Hematopoietic multipotent progenitor cell (in vitro differentiated cells): ENCODE data around the gene CCDC12. TPM values are rescaled to one million over a fixed set of nuclear protein-coding genes. Genes with fewer than 3 reads are reported as not detected.
A peak's percentile ranks its signal among the peaks of the same experiment; 100 is the strongest.

ENCODE experiments used
- DNase-seq, 3 donors: peaks; one replicate each; pipeline ENCODE4 v3.0.0-alpha.2; 2011 to 2015; ENCODE audit warnings: low read depth in 2 of 3, low spot score in 2 of 3
- total RNA-seq: library from RNA; depleted of rRNA; stranded (reverse); fragments of >200 nt; gene quantifications from one replicate; pipeline ENCODE4 v1.2.3, GENCODE V29; 2012

CCDC12 gene
- total RNA-seq, 1 donor, result 41.7 TPM

DNA sequence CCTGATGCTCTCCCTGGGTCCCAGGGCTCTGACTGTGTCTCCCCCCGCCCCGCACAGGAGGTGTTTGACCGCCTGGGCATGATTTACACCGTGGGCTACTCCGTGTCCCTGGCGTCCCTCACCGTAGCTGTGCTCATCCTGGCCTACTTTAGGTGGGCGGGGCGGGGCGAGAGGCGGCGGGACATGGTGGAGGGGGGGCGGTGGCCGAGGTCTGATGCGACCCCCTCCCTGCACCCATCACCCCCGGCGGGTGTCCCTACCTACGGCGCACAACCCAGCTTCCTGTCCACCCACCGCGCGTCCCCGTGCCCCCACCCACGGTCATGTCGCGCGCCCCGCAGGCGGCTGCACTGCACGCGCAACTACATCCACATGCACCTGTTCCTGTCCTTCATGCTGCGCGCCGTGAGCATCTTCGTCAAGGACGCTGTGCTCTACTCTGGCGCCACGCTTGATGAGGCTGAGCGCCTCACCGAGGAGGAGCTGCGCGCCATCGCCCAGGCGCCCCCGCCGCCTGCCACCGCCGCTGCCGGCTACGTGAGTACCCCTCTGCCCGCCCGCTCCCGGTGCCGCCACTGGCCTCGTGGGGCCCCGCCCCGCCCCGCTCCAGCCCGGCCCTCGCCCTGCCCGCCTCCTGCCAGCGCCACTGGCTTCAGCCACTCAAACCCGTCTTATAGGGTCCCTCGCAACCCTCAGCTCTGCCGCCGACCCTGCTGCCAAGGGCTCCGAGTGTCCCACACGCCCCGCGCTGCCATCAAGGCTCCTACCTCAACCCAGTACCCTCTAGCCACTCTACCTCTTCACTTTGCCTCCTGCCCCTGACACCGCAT is 78.0 kb downstream of the CCDC12 start:
- DNase-seq, result peak in 2 of 3 donors; percentile 22 to 29

DNA sequence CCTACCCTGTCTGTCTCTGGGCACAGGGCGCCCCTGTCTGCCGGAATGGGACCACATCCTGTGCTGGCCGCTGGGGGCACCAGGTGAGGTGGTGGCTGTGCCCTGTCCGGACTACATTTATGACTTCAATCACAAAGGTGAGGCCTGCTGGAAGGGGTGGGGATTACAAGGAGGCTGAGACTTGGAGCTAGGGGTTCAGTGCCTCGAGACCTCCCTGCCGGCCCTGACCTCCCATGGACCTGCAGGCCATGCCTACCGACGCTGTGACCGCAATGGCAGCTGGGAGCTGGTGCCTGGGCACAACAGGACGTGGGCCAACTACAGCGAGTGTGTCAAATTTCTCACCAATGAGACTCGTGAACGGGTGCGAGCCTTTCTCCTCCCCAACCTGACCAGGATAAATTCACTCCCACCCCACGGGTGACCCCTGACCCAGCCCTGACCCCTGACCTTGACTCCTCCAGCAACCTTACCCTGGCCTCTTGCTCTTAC is 78.7 kb downstream of the CCDC12 start:
- no peak for DNase-seq

DNA sequence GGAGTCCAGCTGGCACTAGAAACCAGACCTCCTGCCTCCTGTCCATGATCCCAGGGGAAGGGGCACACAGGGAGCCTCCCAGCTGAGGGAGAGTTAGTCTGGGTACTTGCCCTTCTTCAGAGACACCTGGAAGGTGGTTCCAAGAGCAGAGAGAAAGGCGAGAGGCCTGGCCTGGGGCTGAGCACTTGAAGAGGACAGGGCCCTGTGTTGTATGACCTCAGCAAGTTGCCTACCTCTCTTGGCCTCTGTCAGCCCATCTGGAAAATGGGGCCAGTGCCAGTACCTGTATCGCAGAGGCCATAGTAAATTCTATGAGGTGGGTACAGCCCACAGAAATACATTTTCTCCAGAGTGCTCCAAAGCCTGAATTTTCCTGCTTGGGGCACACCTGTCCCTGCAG is 79.5 kb downstream of the CCDC12 start:
- no peak for DNase-seq

DNA sequence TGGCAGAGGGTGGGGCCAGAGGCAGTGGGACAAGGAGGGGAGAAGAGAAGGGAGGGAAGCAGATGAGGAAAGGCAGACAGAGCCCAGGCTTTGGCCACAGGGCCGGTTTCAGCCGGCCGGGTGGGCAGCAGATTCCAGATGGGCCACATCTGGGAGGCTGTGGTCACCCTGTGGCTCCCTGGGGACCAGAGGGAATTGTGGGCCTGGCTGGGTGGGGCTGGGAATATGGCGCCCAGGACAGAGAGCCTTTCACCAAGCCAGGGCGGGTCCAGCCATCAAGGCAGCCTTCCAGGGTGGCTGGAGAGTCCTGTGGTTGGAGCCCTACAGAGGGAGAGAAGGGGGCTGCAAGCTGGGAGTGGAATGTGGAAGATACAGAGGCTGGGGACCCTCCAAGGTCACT is 80.2 kb downstream of the CCDC12 start:
- no peak for DNase-seq

DNA sequence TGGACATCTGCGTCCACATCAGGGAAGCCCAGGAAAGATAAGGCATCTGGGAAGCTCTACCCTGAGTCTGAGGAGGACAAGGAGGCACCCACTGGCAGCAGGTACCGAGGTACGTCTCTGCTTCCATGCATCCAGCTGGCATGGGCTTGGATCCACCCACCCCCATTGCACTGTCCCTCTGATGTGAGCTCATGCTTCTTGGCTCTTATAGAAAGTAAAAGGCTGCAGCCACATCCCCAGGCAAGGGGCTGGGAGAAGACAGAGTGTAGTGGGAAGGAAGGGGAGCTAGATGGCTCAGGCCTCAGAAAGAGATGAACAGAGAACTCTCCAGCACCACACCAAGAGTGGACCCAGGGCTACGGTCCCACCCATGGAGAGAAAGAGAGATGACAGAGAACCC is 80.8 kb downstream of the CCDC12 start:
- no peak for DNase-seq

DNA sequence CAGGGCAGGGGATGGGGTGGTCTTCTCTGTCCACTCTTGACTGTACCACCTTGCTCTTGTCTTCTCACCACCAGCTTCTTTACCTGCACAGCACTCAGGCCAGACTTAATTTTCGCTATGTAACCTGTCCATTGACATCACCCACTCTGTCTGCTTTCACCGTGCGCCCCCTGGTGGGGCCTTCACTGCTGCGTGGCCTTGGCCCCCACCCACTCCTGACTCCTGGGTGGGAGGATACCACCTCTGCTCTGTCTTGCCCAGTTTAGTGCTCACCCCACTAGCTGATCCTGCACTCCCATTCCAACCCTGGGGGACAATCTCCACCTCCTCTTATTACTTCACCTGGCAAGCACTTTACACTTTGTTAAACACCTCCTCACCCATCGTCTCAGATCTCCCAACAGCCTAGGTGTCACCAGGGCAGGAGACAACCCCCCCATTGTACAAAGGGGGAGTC is 81.3 kb downstream of the CCDC12 start:
- DNase-seq, result peak; percentile 57 to 83 (median 75)

DNA sequence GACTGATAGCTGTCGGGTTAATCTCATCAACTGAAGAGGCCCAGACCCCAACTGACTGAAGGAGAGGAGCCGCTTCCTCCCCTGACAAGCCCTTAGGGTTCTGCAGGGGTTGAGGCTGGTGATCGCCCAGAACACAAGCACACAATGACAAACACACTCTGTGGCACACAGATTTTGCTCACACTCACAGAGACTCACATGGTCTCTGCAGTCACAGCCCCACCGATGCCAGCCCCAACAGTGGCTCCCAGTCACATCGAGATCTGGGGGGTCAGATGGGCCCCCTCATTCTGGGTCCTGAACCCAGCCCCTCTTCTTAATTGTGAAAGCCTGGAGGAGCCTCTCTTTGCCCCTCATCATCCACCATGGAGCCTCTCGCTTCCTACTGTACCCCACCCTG is 82.3 kb downstream of the CCDC12 start:
- DNase-seq, result no peak

DNA sequence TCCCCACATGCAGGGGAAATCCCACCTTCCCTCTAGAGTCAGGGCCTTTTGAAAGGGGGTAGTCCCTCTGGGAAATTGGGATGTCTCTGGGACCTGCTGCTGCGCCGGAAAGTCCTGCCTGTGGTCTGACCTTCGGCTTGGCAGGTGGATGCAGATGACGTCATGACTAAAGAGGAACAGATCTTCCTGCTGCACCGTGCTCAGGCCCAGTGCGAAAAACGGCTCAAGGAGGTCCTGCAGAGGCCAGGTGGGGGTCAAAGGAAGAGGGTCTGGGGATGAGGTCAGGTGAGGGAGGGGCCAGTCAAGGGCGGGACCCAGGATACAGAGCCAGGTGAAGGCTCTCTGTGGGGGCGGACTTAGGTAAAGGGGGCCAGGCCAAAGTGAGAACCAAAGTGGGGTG is 82.8 kb downstream of the CCDC12 start:
- DNase-seq, result no peak

DNA sequence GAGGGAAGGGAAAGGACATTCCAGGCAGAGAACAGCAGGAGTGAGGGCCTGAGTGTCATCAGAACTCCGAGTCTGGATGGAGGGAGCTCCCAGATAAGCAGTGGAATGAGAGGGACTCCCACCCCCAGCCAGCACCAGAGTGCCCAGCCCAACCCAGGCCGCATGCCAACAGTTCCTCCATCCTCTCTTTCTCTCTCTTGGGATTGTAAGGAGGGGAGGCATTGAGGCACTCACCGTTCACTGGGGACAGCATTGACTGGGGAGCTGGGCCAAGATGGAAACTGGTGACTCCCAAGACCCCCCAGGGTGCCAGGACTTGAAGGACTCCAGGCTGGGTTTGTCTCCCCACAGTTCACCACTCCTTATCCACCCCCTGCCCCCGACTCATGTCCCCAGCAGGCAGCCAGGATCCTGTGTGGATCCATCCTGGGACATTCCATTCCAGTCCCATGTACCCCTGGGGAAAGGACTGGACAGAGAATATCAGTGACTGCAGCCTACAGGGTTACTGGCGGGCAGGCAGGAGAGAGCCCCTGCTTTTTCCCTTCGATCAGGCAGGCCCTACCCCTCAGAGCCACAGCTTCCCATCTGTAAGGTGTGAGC is 83.3 kb downstream of the CCDC12 start:
- no peak for DNase-seq

DNA sequence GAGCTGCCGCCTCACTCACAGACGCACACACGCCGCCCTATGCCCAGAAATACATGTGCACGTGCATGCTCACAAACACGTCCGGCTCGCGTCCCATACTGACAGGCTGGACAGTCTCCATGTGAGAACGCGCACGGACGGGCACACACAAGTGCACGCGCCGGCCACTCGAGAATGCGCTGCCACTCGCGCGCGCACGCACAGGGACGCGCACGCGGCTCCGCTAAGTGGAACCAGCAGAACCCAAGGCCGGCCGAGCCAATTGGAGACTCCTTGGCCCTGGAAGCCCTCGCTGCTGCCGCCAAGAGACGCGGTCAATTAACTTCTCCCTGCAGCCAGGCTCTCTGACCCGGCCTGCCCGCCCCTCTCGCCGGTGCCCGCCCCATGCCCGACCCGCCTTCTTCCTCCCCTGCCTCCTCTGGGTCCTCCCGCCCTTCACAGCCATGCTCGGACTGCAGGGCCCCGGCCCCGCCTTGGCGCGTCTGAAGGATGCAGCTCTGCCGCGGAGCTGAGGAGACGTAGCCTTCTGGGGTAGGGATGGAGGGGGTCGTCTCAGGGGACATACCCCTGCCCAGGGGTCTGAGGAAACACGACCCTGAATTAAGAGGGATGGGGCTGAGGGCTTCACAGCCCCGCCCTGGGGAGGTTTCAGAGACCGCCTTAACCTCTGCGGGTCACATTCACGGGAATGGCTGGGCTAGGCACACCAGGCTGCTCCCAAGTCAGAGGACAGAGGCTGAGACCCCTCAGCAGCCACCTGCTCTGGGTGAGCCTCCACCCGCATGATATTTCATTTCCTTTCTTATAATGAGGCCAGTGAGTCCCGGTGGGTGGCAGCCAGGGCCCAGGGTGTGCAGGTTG is 84.0 kb downstream of the CCDC12 start:
- peak in 2 of 3 donors; percentile 34 to 57 for DNase-seq

DNA sequence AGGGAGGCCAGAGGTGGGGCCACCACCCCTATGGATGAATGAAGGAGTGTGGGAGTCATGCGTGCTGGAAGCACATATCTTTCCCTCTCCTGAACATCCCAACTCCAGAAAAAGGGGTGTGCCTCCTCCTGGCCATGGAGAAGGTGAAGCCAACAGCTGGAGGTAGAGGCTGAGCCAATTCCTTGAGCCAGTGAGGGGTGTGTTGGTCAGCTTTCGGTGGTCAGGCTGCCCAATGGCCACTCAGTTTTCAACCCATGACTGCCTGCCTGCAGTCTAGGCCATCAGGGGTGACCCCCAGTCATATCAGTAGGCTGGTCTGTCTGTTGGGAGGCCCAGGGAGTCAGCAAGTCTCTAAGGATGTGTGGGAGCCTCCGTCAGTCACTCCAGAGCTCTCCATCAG is 85.4 kb downstream of the CCDC12 start:
- DNase-seq, result no peak

DNA sequence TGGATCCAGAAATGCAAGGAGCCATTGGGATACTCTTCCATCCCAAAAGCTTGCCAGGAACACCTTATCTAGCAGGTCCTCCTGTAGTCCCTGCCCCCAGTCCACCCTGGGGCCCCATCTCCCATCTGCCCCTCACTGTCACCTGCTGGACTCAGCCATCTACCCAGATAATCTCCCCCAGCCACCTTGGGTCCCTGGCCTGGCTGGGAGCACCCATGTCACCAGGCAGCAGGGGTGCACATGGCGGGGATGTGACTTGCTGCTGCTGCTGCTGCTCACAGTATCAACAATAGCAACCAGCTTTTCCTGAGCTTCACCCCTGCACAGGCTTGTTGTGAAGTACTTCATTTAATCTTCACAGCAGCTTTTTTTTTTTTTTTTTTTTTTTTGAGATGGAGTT is 86.4 kb downstream of the CCDC12 start:
- DNase-seq, result no peak

DNA sequence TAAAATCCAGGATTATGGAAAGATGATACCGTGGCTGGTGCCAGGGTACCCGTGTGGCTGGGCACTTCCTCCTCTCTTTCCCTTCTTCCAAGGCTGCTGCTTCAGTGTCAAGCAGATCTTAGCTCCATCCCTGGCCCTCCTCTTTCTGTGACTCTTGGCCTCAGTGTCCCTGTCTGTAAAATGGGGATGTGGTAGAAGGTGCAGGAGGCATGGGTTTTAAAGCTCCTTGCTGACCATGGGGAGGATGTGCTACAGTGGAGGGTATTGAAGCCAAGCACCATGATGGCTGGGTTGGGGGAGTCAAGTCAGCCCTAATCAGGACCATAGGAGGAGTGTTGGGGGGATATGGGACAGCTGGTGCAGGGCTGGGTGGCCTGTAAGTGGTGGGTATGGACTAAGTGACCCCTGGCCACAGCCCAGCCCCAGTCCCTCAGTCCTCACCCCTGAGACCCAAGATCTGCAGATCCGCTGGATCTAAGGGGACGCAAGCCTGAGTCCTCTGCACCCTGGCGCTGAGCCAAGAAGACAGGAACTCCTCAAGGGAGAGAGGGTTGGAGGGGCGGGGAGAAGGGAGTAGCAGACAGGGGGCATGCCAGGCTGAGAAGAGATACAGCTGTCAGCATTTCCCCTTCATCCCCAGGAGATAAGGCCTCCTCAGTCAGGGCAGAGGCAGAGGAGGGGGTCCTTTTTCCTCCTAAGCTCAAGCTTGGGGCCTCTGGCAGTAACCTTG is 87.0 kb downstream of the CCDC12 start:
- peak in 2 of 3 donors; percentile 50 to 63 for DNase-seq

DNA sequence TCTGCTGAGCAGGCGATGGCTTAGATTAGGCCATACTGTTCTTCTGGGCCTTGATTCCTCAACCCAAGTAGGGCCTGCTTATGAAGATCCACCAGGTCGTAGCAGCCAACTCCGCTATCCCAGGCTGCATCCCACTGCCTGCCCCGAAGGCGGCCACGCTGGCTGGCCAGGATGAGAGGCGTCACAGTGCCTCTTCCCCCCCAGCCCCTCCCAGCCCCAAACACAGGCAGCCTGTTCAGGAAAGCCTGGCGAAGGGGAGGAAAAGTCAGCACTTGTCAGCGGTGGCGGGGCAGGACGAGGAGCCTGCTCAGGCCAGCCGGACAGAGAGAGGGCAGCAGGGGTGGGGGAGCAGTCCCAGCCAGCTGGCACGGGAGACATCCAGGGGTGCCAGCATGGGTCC is 87.8 kb downstream of the CCDC12 start:
- DNase-seq, result no peak

DNA sequence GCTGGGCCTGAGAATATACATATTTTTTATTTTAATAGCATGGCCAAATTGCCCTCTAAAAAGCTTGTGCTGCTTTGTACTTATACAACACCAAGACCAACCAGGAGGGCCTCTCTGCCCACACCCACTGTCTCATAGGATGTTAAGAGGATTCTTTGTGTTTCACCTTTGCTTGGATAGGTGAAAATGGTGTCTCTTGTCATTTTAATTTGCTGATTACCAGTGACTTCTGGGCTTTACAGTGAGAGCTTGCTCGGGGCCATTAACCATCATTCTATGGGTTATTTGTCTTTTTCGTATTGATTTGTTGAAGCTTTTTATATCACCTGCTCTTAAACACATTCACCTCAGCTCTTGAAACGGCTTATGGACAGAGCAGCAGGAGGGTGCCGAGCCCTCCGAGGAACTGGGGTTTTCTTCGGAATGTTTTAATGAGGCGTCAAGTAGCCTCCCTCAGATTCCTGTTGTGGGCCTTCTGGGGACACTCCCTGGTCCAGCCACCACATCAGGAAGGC is 88.5 kb downstream of the CCDC12 start:
- DNase-seq, result no peak

DNA sequence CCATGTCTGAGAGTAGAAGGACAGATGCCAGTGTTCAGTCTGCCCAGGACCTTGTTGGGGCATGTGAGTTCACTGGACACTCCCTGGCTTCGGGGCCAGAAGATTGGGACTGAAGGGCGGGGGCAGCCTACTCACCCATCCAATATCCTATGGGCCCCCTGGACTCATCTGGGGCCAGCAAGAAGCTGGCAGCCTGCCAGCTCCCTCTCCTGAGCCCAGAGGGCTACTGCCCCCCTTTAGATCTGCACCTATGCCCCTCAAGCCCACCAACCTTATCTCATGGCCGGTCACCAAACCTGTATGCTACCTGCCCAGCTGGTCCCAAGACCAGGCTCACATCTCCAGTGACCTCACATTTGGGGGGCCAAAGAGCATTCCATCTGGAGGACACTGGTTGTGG is 90.9 kb downstream of the CCDC12 start:
- no peak for DNase-seq

DNA sequence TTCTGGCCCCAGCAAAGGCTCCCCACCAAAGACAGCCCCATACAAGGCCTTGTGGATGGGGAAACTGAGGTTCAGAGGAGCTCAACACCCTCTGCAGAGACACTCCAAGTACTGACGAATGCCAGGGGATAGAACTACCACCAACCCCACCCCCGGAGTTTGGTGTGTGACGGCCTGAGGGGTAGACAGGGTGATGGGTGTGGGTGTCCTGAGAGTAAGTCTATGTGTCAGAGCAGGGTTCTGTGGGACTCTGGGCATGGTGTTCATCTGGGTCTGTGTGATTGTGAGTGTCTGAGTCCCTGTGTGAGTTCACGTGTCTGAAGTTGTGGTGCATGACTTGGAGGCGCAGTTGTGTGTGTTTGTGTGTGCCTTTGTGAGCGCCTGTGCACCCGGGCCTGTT is 91.6 kb downstream of the CCDC12 start:
- DNase-seq, result no peak

DNA sequence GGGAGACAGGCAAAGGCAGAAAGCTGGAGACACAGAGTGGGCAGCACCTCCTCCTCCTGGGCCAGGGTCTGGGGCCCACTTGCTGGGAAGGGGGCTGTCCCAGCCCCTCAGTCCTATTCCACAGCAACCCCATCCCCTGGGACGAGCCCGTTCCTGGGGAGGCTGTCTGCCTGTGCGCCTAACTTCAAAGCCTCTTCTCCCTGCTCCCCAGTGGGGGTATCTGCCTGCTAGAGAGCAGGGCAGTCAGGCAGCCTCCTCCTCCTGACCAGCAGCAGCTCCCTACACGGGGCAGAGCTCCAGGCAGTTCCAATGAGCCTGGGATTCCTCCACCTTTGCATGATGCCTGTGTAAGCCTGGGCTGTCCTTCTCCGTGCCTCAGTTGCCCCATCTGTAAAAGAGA is 92.1 kb downstream of the CCDC12 start:
- DNase-seq, result no peak

DNA sequence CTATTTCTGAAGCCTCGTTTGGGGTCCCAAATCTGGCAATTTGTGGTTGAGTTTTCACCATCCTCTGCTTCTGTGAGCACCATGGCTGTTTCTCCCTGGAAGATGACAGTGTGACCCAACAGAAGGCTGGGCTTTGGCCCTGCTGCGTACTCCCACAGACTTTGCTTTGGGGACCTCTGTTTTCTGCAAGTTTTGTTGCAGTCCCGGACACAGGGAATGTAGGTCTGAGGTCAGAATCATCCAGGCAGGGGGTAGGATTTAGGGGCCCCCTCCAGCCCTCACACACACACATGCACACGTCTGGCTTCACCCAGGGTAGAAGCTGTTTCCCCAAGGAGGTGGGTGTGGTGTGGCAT is 92.7 kb downstream of the CCDC12 start:
- DNase-seq, result no peak

DNA sequence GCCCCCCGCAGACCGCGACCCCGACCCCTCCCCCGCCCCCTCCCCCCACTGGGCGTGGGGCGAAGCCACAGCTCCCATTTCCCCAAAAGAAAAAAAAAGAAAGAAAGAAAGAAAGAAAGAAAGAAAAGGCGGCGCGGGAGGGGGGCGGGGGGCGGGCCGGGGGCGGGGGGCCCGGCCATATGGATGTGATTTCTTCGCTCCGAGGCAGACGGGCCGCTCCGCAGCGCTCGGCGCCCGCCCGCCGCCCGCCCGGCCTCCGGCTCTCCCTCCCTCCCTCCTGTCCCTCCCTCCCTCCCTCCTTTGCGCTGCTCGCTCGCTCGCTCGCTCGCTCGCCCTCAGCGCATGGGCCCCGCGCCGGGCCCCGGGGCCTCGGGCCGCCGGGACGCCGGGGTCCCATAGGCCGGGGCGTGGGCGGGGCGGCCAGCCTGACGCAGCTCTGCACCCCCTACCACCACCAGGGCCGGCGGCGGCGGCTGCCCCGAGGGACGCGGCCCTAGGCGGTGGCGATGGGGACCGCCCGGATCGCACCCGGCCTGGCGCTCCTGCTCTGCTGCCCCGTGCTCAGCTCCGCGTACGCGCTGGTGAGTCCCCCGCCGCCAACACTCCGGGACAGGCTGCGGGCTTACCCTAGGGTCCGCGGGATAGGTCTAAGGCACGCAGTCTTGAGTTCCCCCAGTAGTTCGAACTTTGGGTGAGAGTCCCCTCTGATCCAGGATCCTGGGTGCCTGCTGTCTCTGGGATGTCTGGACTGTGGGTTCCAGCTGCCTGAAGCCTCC is 93.3 kb downstream of the CCDC12 start:
- DNase-seq, result peak in 1 of 3 donors; percentile 36
